ENCODE results near the gene STN1. TPM values are rescaled to one million over a fixed set of nuclear protein-coding genes. Genes with fewer than 3 reads are reported as not detected.

The STN1 gene
- total and polyA plus RNA-seq, 3 donors from 2014 or later, result 48.2 to 50.5 (median 50.1) TPM

DNA sequence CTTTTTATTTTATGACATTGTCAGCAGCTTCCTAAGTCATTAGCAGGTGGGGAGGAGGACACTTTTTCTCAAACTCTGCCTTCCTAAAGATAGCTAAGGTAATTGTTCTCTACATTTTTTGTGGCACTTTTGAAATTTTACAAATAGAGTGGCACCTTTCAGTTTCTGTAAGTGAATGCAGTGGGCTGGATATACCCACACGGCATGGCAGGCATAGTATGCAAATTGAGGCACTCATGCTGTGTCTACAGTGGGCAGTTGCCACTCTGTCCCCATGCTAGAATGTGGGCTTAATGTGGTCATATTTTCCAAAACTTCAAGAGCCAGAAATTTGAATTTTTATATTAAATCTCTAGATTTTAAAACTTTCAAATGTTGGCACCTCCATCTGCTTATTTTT lies 49.8 kb downstream of the STN1 start:
- intact Hi-C loops (cut with DNase I; ENCODE audit: low total_unique reads), result loop anchor here (5.0 kb wide), 1 partner anchor 91 kb away; no protein-coding TSS in a partner anchor
- no peak overlapping the region for H3K4me3 ChIP-seq
- H3K36me3 ChIP-seq (ENCODE audit: low read depth, missing control alignments), result no peaks in the 10 kb centered on the region
- H3K27me3 ChIP-seq, result no peaks in the 10 kb centered on the region
- no peak overlapping the region for H3K27ac ChIP-seq
- H3K9me3 ChIP-seq, result no peaks in the 10 kb centered on the region
- no peaks in the 10 kb centered on the region for H3K4me1 ChIP-seq
- no peak for DNase-seq
- TF ChIP-seq, protein P1, sequence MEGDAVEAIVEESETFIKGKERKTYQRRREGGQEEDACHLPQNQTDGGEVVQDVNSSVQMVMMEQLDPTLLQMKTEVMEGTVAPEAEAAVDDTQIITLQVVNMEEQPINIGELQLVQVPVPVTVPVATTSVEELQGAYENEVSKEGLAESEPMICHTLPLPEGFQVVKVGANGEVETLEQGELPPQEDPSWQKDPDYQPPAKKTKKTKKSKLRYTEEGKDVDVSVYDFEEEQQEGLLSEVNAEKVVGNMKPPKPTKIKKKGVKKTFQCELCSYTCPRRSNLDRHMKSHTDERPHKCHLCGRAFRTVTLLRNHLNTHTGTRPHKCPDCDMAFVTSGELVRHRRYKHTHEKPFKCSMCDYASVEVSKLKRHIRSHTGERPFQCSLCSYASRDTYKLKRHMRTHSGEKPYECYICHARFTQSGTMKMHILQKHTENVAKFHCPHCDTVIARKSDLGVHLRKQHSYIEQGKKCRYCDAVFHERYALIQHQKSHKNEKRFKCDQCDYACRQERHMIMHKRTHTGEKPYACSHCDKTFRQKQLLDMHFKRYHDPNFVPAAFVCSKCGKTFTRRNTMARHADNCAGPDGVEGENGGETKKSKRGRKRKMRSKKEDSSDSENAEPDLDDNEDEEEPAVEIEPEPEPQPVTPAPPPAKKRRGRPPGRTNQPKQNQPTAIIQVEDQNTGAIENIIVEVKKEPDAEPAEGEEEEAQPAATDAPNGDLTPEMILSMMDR (IDR thresholded peaks at IDR 0.05), result no peak
- WGBS, 2 donors, result 86 to 94% methylated on average over 1 of the region's 1 CpG

DNA sequence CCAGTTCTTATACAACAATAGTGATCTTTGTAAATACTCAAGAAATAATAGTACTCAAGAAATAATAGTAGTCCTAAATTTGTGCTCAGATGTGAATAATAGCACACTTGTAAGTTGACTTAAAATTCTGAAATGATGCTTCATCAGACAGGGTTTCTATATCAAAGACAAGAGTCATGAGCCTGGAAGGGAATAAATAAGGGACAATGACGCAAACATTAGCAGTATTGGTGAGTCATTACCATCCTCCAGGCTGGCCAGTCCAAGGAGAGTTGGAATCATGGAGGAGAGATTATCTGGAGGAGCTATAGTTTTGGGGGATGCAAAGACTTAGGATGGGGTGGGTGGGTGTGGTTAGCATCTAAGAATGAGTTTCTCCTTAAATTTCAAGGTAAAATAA lies 56.5 kb downstream of the STN1 start:
- H3K4me1 ChIP-seq, result no peaks in the 10 kb centered on the region
- TF ChIP-seq, protein P1 (IDR thresholded peaks at IDR 0.05), result no peak
- TF ChIP-seq POLR2A (IDR thresholded peaks at IDR 0.05), result no peak
- H3K27me3 ChIP-seq, result no peaks in the 10 kb centered on the region
- H3K9me3 ChIP-seq, result no peaks in the 10 kb centered on the region
- H3K4me3 ChIP-seq, result no peak overlapping the region
- intact Hi-C loops (cut with DNase I; ENCODE audit: low total_unique reads), result no loop called here
- H3K36me3 ChIP-seq (ENCODE audit: low read depth, missing control alignments), result no peaks in the 10 kb centered on the region
- DNase-seq, result no peak
- H3K27ac ChIP-seq, result no peak overlapping the region
- 90 to 93% methylated on average over 1 of the region's 1 CpG for WGBS, 2 donors

DNA sequence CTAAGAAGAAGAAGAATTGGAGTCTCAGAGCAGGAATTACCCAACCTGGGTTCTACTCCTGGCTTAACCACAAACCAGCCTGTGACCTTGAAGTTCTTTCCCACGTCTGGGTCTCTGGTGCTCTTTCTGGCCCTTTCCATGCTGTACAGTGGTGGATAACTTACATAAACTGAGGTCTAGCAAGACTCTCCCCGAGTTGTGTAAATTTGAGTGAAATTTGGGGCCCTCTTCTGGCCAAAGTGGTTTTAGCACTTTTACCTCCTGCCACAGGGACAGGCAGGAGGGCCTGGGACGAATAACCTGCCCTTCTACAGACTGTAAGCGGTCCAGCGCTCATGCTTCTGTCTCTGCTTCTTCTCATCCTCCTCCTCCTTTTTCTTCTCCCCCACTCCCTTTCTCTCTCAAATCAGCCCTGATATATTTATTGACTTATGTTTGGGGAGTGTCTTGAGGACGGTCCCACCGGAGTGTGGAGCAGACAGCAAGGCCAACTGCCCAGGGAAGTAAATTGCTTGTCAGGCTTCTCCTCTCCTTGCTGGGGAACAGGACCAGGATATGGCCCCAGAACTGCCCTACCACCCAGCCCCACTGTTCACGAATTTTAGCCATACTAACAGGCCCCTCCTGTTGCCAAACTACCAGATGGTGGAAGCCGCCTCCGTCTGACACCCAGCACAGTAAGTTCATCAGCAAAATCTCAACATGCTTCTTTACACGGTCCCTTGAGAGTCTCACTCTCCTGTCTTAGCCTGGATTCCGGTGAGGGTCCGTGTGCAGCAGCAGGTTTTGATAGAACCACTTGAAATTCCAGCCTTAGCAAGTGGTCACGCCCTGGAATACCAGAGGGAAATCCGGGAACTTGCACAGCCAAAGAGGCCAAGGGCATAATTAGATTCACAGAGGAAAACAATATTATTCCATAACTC lies 58.6 kb downstream of the STN1 start:
- Histone ChIP-seq H3K27ac (peak overlapping the region in 1 of 2 donors; percentile 7), H3K9me3 (no peaks in the 10 kb centered on the region), H3K27me3 (no peaks in the 10 kb centered on the region), H3K4me1 (peaks cover 6% of the 10 kb centered on the region), H3K36me3 (ENCODE audit: low read depth, missing control alignments) (no peaks in the 10 kb centered on the region), H3K4me3 (no peak overlapping the region)
- DNase-seq, result peak; percentile 79
- 51 to 57% methylated on average over 15 of the region's 15 CpGs for WGBS, 2 donors
- no peak for TF ChIP-seq POLR2A (IDR thresholded peaks at IDR 0.05)
- TF ChIP-seq, protein P1 (IDR thresholded peaks at IDR 0.05), result peak; percentile 63 to 71 (median 71)
- intact Hi-C loops (cut with DNase I; ENCODE audit: low total_unique reads), result loop anchor here (5.0 kb wide), 1 partner anchor 142 kb away; no protein-coding TSS in a partner anchor

DNA sequence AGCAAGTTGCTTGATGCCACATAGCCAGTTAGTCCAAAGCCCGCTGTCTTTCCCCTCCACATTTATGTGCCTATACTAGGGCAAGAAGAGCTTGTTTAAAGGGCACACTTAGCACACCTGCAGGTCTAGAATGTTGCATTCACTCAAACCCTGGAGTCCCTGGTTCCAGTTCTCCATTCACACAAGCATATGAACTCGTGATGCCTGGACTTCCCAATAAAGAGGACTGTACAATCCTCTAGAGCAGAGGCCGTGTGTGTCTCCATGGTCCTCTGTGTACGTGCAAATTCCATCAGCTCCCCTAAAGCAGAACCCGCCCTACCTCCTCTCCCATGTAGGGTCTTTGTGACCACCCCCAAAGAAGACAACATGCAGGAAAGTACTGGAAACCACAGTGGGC lies 59.6 kb downstream of the STN1 start:
- Histone ChIP-seq H3K27me3 (no peaks in the 10 kb centered on the region), H3K36me3 (ENCODE audit: low read depth, missing control alignments) (no peaks in the 10 kb centered on the region), H3K27ac (no peak overlapping the region), H3K4me3 (no peak overlapping the region), H3K9me3 (no peaks in the 10 kb centered on the region), H3K4me1 (peaks cover 17% of the 10 kb centered on the region)
- intact Hi-C loops (cut with DNase I; ENCODE audit: low total_unique reads), result loop anchor here (5.0 kb wide), 1 partner anchor 141 kb away; no protein-coding TSS in a partner anchor
- TF ChIP-seq, protein P1 (IDR thresholded peaks at IDR 0.05), result no peak
- no peak for TF ChIP-seq POLR2A (IDR thresholded peaks at IDR 0.05)
- DNase-seq, result no peak
- 84 to 96% methylated on average over 5 of the region's 5 CpGs for WGBS, 2 donors

Data from testis (tissue), 3 donors.